ENCODE measurements around the gene HS6ST1.
"Not testable (repeated sequence)": the region's sequence is repeated elsewhere in the genome, so short reads cannot be mapped to it uniquely, and the experiment has no call there.

HS6ST1 gene

DNA sequence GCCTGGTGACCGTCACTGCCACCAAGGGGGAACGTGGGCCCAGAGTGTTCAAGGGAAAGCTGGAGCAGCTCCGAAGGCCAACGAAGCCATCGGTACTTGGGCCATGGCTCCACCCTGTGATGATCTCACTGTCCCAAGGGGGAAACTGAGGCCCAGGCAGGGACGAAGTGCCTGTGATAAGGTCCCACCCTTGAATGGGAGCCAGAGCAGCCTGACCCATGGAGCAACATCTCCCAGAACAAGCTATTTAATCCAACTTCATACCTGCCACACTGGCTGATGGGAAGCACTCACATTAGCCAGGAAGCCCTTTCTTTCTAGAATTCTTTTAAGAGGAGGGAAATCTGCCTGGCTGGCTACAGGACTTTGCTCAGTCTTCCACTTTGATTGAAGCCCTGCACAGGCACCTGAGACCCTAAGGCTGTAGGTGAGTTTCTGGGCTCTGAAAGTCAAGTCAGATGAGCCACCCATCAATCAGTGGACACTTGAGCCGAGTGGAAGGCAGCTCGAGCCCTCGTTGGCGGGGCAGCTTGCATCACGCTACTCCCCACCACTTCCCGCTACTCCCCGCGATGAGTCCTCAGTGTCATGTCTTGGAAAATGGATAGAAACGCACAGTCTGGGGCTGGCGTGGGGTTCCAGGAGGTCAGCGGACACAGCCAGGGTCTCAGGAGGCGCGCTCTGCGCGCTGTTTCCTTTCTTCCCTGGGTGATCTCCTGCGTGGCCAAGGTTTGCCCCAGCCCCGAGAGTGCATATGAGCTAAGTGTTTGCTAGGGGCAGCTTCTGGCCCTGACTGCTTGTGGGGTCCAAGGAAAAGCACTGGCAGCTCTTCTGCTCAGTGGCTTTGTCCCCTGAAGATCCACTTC, 2.5 kb upstream of the HS6ST1 start:
- DNase-seq = no peak

- no peak for DNase-seq
These were observed 1.7 kb upstream of the HS6ST1 start for GRCh38 chr2:128320192-128320905.

GRCh38 chr2:128319631-128320191, 1.0 kb upstream of the HS6ST1 start:
- no peak for DNase-seq

- not testable (repeated sequence) for DNase-seq
These were observed 423 bp downstream of the HS6ST1 start for GRCh38 chr2:128318245-128318644.

- not testable (repeated sequence) for DNase-seq
These were observed 806 bp downstream of the HS6ST1 start for GRCh38 chr2:128317899-128318225.

GRCh38 chr2:128317181-128317898, 1.3 kb downstream of the HS6ST1 start:
- peak; percentile 34 for DNase-seq

- DNase-seq = no peak
These were observed 1.9 kb downstream of the HS6ST1 start for GRCh38 chr2:128316777-128317180.

- no peak for DNase-seq
These were observed 2.6 kb downstream of the HS6ST1 start for GRCh38 chr2:128315829-128316776.

DNA sequence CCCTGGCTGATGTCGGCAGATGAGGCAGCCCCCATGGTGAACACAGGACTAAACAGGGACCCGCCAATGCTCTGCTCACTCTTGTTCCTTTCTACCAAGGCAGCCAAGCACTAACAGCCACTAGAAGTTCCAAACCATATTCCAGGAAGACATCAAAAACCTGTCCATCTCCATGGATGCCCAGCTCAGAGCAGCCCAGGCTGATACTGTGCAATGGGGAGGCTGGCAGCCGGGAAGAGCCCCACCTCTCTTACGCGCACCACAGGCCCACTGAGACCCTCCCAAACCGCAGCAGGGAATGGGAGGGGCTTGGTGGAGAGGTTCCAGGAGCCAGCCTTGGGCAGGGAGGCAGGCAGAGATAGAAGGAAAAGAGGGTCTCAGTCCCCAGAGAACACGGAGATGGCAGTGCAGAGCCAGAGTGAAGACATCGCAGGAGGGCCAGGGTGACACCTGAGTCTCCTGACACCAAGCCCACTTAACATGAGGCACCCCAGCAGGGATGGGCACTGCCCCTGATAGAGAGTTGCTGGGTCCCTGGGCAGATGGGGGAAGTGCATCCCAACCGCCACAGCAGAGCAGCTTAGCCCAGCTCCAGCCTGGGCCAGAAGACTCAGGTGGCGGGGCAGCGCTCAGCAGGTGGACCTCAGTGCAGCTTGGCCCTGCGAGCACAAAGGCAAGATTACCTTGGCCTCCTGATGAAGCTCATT, 3.4 kb downstream of the HS6ST1 start:
- no peak for DNase-seq

DNA sequence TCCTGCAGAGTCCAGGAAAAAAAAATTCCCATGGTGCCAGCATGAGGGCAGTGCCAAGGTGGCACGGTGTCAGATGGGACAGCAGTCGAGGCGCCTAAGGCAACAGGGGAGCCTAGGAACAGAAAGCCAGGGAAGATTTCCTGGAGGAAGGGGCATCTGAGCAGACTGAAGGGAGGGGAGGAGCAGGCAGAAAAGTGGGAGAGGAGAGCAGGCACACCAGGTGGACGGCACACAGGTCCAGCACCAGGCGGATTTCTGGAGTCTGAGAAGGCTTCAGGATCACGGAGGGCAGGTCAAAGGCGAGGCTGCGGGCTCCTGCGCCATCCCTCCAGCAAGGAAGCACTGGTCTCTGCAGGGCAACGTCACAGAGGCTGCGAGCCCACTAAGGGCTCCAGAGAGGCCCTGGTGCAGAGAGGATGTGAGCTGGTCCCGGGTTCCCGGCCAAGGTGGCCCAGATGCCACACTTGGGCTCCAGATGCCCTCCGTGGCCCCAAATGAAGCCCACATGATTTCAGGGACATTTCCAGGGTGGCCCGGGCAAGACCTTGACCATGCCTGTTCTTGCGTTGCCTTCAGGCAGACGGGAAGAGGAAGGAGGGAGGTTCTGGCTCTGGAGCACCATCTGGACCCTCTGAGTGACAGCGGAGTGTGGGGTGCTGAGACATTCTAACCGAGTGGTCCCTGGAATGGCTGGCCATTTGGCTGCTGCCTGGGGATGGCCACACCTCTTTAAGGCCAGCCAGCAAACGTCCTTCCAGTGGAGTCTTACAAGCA, 4.1 kb downstream of the HS6ST1 start:
- DNase-seq = no peak

DNA sequence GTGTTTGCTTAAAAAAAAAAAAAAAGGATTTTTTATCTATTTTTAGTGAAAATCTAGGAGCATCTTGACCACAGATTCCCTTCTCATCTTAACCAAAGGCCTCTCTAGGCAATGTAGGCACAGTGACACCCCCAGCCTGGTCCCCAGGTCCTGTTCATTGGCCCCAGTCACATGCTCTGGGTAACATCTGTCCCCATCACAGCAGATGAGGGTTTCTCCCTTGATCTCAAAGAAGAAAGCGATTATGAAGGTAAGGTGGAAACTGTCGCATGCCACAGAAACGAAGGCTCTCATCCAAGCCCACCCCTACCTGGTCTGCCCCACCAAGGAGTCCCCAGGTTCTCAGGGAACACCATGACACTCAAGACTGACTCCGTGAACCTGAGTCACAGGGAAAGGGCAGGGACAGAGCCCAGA, 4.7 kb downstream of the HS6ST1 start:
- DNase-seq = no peak

- no peak for DNase-seq
These were observed 5.4 kb downstream of the HS6ST1 start for GRCh38 chr2:128313091-128313836.

DNA sequence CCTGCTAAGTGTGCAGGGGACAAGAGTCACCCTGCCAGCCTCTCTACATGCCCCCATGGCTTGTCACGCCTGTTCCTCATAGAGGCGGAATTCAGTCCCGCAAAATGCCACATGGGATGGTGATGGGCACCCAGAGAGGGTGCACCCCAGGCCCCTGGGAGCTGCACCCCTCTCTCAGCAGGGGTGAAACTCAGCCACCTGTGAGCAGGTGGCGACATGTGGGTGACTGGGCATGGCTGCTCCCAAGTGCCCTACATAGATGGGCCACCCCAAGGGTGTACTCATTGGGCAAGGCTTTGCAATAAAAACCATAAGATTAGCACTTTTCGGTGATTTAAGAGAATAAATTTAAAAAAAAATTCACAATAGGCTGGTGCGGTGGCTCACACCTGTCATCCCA, 6.3 kb downstream of the HS6ST1 start:
- no peak for DNase-seq

GRCh38 chr2:128311755-128312341, 6.8 kb downstream of the HS6ST1 start:
- no peak for DNase-seq

- DNase-seq = no peak
These were observed 7.4 kb downstream of the HS6ST1 start for GRCh38 chr2:128311216-128311754.

DNA sequence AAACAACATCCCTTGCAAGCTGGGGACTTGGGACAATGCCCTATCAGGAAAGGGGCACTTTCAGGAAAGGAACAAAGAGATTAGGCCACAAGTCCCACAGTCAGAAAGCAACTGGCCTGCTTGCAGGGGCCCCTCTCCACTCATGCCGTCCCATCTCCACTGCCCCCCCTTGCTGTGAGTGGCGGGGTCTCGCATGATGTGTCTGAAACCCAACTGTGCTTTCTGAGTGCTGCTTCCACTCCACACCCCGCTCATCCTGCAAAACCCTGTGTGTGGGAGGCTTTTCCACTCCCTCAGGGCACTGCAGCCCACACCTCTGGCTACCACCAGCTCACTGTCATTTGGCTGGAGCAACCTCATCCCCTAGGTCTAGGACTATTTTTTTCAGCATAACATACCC, 7.9 kb downstream of the HS6ST1 start:
- DNase-seq = no peak

GRCh38 chr2:128310094-128310716, 8.5 kb downstream of the HS6ST1 start:
- no peak for DNase-seq

DNA sequence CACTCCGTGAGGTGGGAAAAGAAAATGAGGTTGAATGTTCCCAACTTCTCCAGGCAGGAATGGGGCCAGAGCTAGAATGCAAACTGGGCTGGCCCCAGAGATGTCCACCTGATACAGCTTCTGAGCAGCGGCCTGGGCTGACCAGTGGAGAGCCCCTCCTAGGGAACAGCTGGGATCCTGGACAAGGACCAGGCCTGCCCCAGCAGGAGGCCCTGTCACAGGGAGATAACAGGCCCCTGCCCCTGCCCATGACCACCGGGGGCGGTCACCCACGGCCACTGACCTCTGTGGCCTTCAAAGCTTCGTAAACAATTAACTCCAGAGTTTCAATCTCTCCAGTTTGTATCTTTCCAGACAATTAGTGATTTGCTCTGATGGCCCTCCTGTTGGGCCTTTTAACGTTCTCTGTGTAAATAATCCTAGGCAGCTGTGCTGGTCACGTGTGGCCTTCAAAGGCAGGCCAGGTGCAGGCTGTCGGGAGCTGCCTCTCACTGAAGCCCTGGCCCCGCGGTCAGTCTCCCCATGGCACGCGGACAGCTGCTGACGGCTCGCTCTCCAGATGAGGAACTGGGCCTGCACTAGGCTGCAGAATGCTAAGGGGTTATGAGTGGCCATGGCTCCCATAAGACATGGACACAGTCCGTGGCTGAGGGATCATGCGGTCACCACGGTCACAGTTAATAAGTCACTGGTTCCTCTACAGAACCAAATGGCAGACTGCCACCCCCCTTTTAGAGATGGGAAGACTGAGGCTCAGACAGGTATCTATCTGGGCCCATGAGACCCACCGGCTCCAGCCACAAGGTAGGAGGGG, 9.2 kb downstream of the HS6ST1 start:
- no peak for DNase-seq
